Upper lobe of left lung (tissue), 4 donors: ENCODE measurements around the gene CPTP.

Experiments
- CTCF ChIP-seq, 6 experiments: fragments of 450-650 bp in 4 of 6; fragments of 200-600 bp in 2 of 6; sonication (generic) in 2 of 6; IDR thresholded peaks; one replicate each; pipeline ENCODE4 v1.5.1; 2016 to 2019; ENCODE audit warnings: antibody characterized with exemption in 6 of 6
- EP300 ChIP-seq, 4 donors: sonication (generic); formaldehyde crosslinking; IDR thresholded peaks; one replicate each; pipeline ENCODE4 v1.5.1; 2017; ENCODE audit warnings: antibody characterized with exemption in 4 of 4, control low read depth in 2 of 4
- POLR2A ChIP-seq, 4 donors: fragments of 450-650 bp; IDR thresholded peaks; one replicate each; pipeline ENCODE4 v1.5.1; 2016 to 2017; ENCODE audit warnings: antibody characterized with exemption in 4 of 4, mild to moderate bottlenecking in 2 of 4
- POLR2AphosphoS5 ChIP-seq, 2 donors: sonication (generic); formaldehyde crosslinking; IDR thresholded peaks; one replicate each; pipeline ENCODE4 v1.5.1; 2017; ENCODE audit warnings: antibody characterized with exemption in 2 of 2

- TF ChIP-seq CTCF (IDR thresholded peaks at IDR 0.05) (no peak), EP300 (IDR thresholded peaks at IDR 0.05) (no peak), POLR2AphosphoS5 (IDR thresholded peaks at IDR 0.05) (no peak), POLR2A (IDR thresholded peaks at IDR 0.05) (no peak)
Measured at GRCh38 chr1:1347026-1347595, 22.5 kb downstream of the CPTP start.
